Heart right ventricle (tissue), 16 donors: ENCODE measurements around the gene GHRHR. TPM values are rescaled to one million over a fixed set of nuclear protein-coding genes. Genes with fewer than 3 reads are reported as not detected.

ENCODE experiments used
- ATAC-seq, 8 donors: fragments of 200-7000 bp; cut with Tn5 transposase; one replicate each; pipeline ENCODE4 v1.9.1; 2020; ENCODE audit warnings: mild to moderate bottlenecking in 8 of 8, moderate library complexity in 8 of 8, moderate number of reproducible peaks in 1 of 8
- DNase-seq, 2 donors: peaks; one replicate each; pipeline ENCODE4 v3.0.0-alpha.2; 2020
- H3K27ac ChIP-seq, 10 donors: fragments of 200-600 bp; sonication (generic) in 2 of 10; one replicate each; pipeline versions ENCODE4 v1.5.0 to v1.8.0; 2020 to 2022; ENCODE audit warnings: mild to moderate bottlenecking in 3 of 10
- H3K27me3 ChIP-seq, 7 donors: fragments of 200-600 bp; one replicate each; pipeline ENCODE4 v1.8.0; 2021 to 2022; ENCODE audit warnings: mild to moderate bottlenecking in 2 of 7
- H3K36me3 ChIP-seq, 9 donors: fragments of 200-600 bp; sonication (generic) in 1 of 9; one replicate each; pipeline versions ENCODE4 v1.5.0 to v1.8.0; 2020 to 2022; ENCODE audit warnings: mild to moderate bottlenecking in 2 of 9
- H3K4me1 ChIP-seq, 9 donors: fragments of 200-600 bp; sonication (generic) in 1 of 9; one replicate each; pipeline versions ENCODE4 v1.5.0 to v1.8.0; 2020 to 2022; ENCODE audit warnings: mild to moderate bottlenecking in 4 of 9
- H3K4me3 ChIP-seq, 10 donors: fragments of 200-600 bp; sonication (generic) in 2 of 10; one replicate each; pipeline versions ENCODE4 v1.5.0 to v1.8.0; 2020 to 2022; ENCODE audit warnings: mild to moderate bottlenecking in 7 of 10, moderate library complexity in 2 of 10
- H3K9me3 ChIP-seq, 11 donors: fragments of 200-600 bp in 10 of 11; sonication (generic) in 2 of 11; one replicate each; pipeline versions ENCODE4 v1.5.0 to v1.8.0; 2013 to 2022; ENCODE audit warnings: mild to moderate bottlenecking in 2 of 11, control low read depth in 1 of 11, moderate library complexity in 1 of 11
- CTCF ChIP-seq, 9 donors: fragments of 200-600 bp; sonication (generic) in 2 of 9; IDR thresholded peaks; one replicate each; pipeline versions ENCODE4 v1.5.0 to v1.8.0; 2021 to 2022; ENCODE audit warnings: antibody characterized with exemption in 9 of 9, mild to moderate bottlenecking in 5 of 9, moderate library complexity in 1 of 9
- WGBS, 2 donors: extraction: QIAGEN DNeasy Blood & Tissue Kit; methylation state at CpG; one replicate each; pipeline ENCODE4 v1.1.7; 2013; ENCODE audit warnings: inconsistent platforms in 1 of 2; 5-methylcytosine and 5-hydroxymethylcytosine counted together
- intact Hi-C, 10 donors: fragments of 100-400 bp; cut with DNase I; formaldehyde crosslinking; loops; one replicate each; pipeline versions ENCODE4 v1.11.1 to v1.14.2; 2022
- polyA plus RNA-seq, 2 donors: library from polyadenylated mRNA; stranded (reverse); fragments of 200-250 nt; gene quantifications; one replicate each; pipeline ENCODE4 v1.2.3, GENCODE V29; 2013
- total RNA-seq, 10 donors: library from RNA; stranded (reverse); fragmentation: NEBNext Ultra II Directional in 3 of 10; extraction: Animal tissue kit (Norgen Biotek cat#: 25700) in 3 of 10; gene quantifications; one replicate each; pipeline versions ENCODE4 v1.2.1 to v1.2.4, GENCODE V29; 2021 to 2023
- donor health status: Arrhythmogenic right ventricular cardiomyopathy.
- donor health status: ischemic (EF 13 %, LVEDD 7.1; RV severe dilation, severe dysfunction).
- donor health status: healthy with polysubstance abuse.
- donor health status: DM: no; HTN: yes; CAD: no.
- donor health status: DM: no; HTN: no; CAD: no.
- donor health status: ischemic (EF 25% LVEDD 6.9; RV normal size, moderate dysfunction).
- donor health status: ischemic (EF 25% LVEDD 5.7; RV mildly dilated, moderate dysfunction).
- donor health status: healthy.
- donor health status: DM: yes; HTN: yes; CAD: no.
- donor health status: Ischemic cardiomyopathy.
- donor health status: ischemic (EF 35%, LVEDD 5.7; RV mildly dilated, moderate dysfunction).
- donor health status: nonischemic (EF 11% LVEDD 7.7; RV severe dilation, severe dysfunction).
- donor health status: DM: yes; HTN: yes; CAD: no.
- donor health status: PGD.
- donor health status: ischemic (EF 29% LVEDD 5.4; RV normal size, mild dysfunction).
- donor health status: nonischemic (EF 23%, LVEDD 6.1; RV moderate dilation, normal function).

GHRHR gene
- total and polyA plus RNA-seq, 12 donors: not detected

GRCh38 chr7:30973292-30973691 lies 9.5 kb downstream of the GHRHR start:
- DNase-seq (no peak), ATAC-seq (no peak)
- H3K4me3 ChIP-seq: no peak overlapping the region
- peaks cover 0 to 16% (median 7%) of the 10 kb centered on the region in 9 donors for H3K4me1 ChIP-seq
- H3K9me3 ChIP-seq: no peaks in the 10 kb centered on the region
- WGBS, 2 donors: 86 to 88% methylated on average over 3 of the region's 3 CpGs
- H3K36me3 ChIP-seq: no peaks in the 10 kb centered on the region
- no peak for TF ChIP-seq CTCF (IDR thresholded peaks at IDR 0.05)
- H3K27me3 ChIP-seq: peaks cover 0 to 31% (median 0%) of the 10 kb centered on the region in 7 donors
- H3K27ac ChIP-seq: no peak overlapping the region
- intact Hi-C loops: loop anchor here in 2 of 10 donors (5.0 kb wide), 2 partner anchors 36 to 231 kb away; no protein-coding TSS in a partner anchor

- intact Hi-C loops: loop anchor here in 7 of 10 donors (1.0 to 5.0 kb wide), 5 partner anchors 35 to 232 kb away; no protein-coding TSS in a partner anchor
- ATAC-seq: peak in 1 of 8 donors; percentile 15
- TF ChIP-seq CTCF (IDR thresholded peaks at IDR 0.05): no peak
- H3K36me3 ChIP-seq: no peaks in the 10 kb centered on the region
- peaks cover 0 to 16% (median 7%) of the 10 kb centered on the region in 9 donors for H3K4me1 ChIP-seq
- peaks cover 0 to 33% (median 0%) of the 10 kb centered on the region in 7 donors for H3K27me3 ChIP-seq
- H3K4me3 ChIP-seq: no peak overlapping the region
- 95 to 96% methylated on average over 18 of the region's 18 CpGs for WGBS, 2 donors
- no peak for DNase-seq
- H3K27ac ChIP-seq: no peak overlapping the region
- no peaks in the 10 kb centered on the region for H3K9me3 ChIP-seq
Measured at GRCh38 chr7:30973791-30974604, 10.2 kb downstream of the GHRHR start.

- H3K4me3 ChIP-seq: no peak overlapping the region
- peaks cover 0 to 36% (median 0%) of the 10 kb centered on the region in 7 donors for H3K27me3 ChIP-seq
- DNase-seq: peak; percentile 48 to 69
- H3K4me1 ChIP-seq: peaks cover 0 to 16% (median 7%) of the 10 kb centered on the region in 9 donors
- no peak overlapping the region for H3K27ac ChIP-seq
- TF ChIP-seq CTCF (IDR thresholded peaks at IDR 0.05): peak; percentile 66 to 86 (median 79)
- no peaks in the 10 kb centered on the region for H3K36me3 ChIP-seq
- WGBS, 2 donors: 19 to 22% methylated on average over 7 of the region's 7 CpGs
- ATAC-seq: peak; percentile 69 to 89 (median 79)
- intact Hi-C loops: loop anchor here in 9 of 10 donors (1.0 to 5.0 kb wide), 7 partner anchors 36 to 232 kb away; no protein-coding TSS in a partner anchor
- no peaks in the 10 kb centered on the region for H3K9me3 ChIP-seq
Measured at GRCh38 chr7:30974605-30975255, 11.0 kb downstream of the GHRHR start.

GRCh38 chr7:30975256-30975899 lies 11.6 kb downstream of the GHRHR start:
- no peak for ATAC-seq
- TF ChIP-seq CTCF (IDR thresholded peaks at IDR 0.05): no peak
- H3K4me3 ChIP-seq: no peak overlapping the region
- no peaks in the 10 kb centered on the region for H3K36me3 ChIP-seq
- H3K9me3 ChIP-seq: no peaks in the 10 kb centered on the region
- no peak overlapping the region for H3K27ac ChIP-seq
- intact Hi-C loops: loop anchor here in 9 of 10 donors (2.0 to 5.0 kb wide), 5 partner anchors 37 to 233 kb away; no protein-coding TSS in a partner anchor
- 90 to 92% methylated on average over 5 of the region's 5 CpGs for WGBS, 2 donors
- H3K4me1 ChIP-seq: peaks cover 0 to 16% (median 7%) of the 10 kb centered on the region in 9 donors
- H3K27me3 ChIP-seq: peaks cover 0 to 34% (median 0%) of the 10 kb centered on the region in 7 donors
- no peak for DNase-seq
